Right atrium auricular region (tissue), 2 donors: ENCODE results near the gene SORCS1. TPM values are rescaled to one million over a fixed set of nuclear protein-coding genes. Genes with fewer than 3 reads are reported as not detected.
A peak's percentile ranks its signal among the peaks of the same experiment; 100 is the strongest.

Source experiments
- DNase-seq: peaks from one replicate; pipeline ENCODE4 v3.0.0-alpha.2; 2019; ENCODE audit warnings: low spot score
- H3K27ac ChIP-seq, 2 donors: fragments of 200-600 bp; sonication (generic); 1 replicate in 1 of 2; 2 replicates in 1 of 2; pipeline ENCODE4 v1.5.1; 2016 to 2019
- H3K27me3 ChIP-seq, 2 donors: fragments of 200-600 bp; sonication (generic); one replicate each; pipeline versions ENCODE4 v1.5.1 to v1.6.0; 2017 to 2019
- H3K36me3 ChIP-seq: fragments of 200-600 bp; sonication (generic); one replicate; pipeline ENCODE4 v1.5.1; 2016
- H3K4me1 ChIP-seq, 2 donors: fragments of 200-600 bp; sonication (generic); one replicate each; pipeline versions ENCODE4 v1.5.1 to v1.6.0; 2017 to 2019
- H3K4me3 ChIP-seq, 2 donors: fragments of 200-600 bp; sonication (generic); 1 replicate in 1 of 2; 2 replicates in 1 of 2; pipeline ENCODE4 v1.5.1; 2017 to 2019; ENCODE audit warnings: mild to moderate bottlenecking in 1 of 2, moderate library complexity in 1 of 2
- H3K9me3 ChIP-seq, 2 donors: fragments of 200-600 bp; sonication (generic); one replicate each; pipeline ENCODE4 v1.5.1; 2019
- CTCF ChIP-seq, 2 donors: fragments of 200-600 bp; sonication (generic); IDR thresholded peaks; one replicate each; pipeline ENCODE4 v1.5.1; 2019; ENCODE audit warnings: antibody characterized with exemption in 2 of 2
- total RNA-seq, 2 donors: library from RNA; depleted of rRNA; stranded (reverse); fragments of >200 nt; gene quantifications; one replicate each; pipeline ENCODE4 v1.1.0, GENCODE V29; 2016

Gene SORCS1
- total RNA-seq, 2 donors from 2014 or later, result 1.6 to 4.2 TPM

GRCh38 chr10:106728232-106728631 lies 436.3 kb downstream of the SORCS1 start:
- no peak for DNase-seq
- Histone ChIP-seq H3K27me3 (no peaks in the 10 kb centered on the region), H3K27ac (no peak overlapping the region), H3K9me3 (no peaks in the 10 kb centered on the region), H3K4me3 (no peak overlapping the region), H3K36me3 (no peaks in the 10 kb centered on the region), H3K4me1 (no peaks in the 10 kb centered on the region)
- no peak for TF ChIP-seq CTCF (IDR thresholded peaks at IDR 0.05)

GRCh38 chr10:106727170-106727569 lies 437.3 kb downstream of the SORCS1 start:
- H3K36me3 ChIP-seq, result no peaks in the 10 kb centered on the region
- H3K27ac ChIP-seq, result no peak overlapping the region
- DNase-seq, result no peak
- no peak for TF ChIP-seq CTCF (IDR thresholded peaks at IDR 0.05)
- no peaks in the 10 kb centered on the region for H3K4me1 ChIP-seq
- no peak overlapping the region for H3K4me3 ChIP-seq
- H3K27me3 ChIP-seq, result no peaks in the 10 kb centered on the region
- no peaks in the 10 kb centered on the region for H3K9me3 ChIP-seq

GRCh38 chr10:106722524-106722923 lies 442.0 kb downstream of the SORCS1 start:
- no peaks in the 10 kb centered on the region for H3K4me1 ChIP-seq
- no peak overlapping the region for H3K27ac ChIP-seq
- DNase-seq, result no peak
- H3K9me3 ChIP-seq, result no peaks in the 10 kb centered on the region
- H3K36me3 ChIP-seq, result no peaks in the 10 kb centered on the region
- TF ChIP-seq CTCF (IDR thresholded peaks at IDR 0.05), result peak in 1 of 2 donors; percentile 29
- H3K27me3 ChIP-seq, result no peaks in the 10 kb centered on the region
- no peak overlapping the region for H3K4me3 ChIP-seq

GRCh38 chr10:106720683-106721082 lies 443.8 kb downstream of the SORCS1 start:
- no peak for TF ChIP-seq CTCF (IDR thresholded peaks at IDR 0.05)
- Histone ChIP-seq H3K9me3 (no peaks in the 10 kb centered on the region), H3K4me3 (no peak overlapping the region), H3K27me3 (no peaks in the 10 kb centered on the region), H3K36me3 (no peaks in the 10 kb centered on the region), H3K27ac (no peak overlapping the region), H3K4me1 (no peaks in the 10 kb centered on the region)
- DNase-seq, result no peak

- Histone ChIP-seq H3K4me1 (no peaks in the 10 kb centered on the region), H3K9me3 (no peaks in the 10 kb centered on the region), H3K27ac (no peak overlapping the region), H3K4me3 (no peak overlapping the region), H3K36me3 (no peaks in the 10 kb centered on the region), H3K27me3 (no peaks in the 10 kb centered on the region)
- DNase-seq, result no peak
- no peak for TF ChIP-seq CTCF (IDR thresholded peaks at IDR 0.05)
These were observed 448.1 kb downstream of the SORCS1 start for GRCh38 chr10:106716381-106716780.

GRCh38 chr10:106714734-106715555 lies 449.6 kb downstream of the SORCS1 start:
- no peak for TF ChIP-seq CTCF (IDR thresholded peaks at IDR 0.05)
- Histone ChIP-seq H3K4me3 (no peak overlapping the region), H3K9me3 (no peaks in the 10 kb centered on the region), H3K27me3 (no peaks in the 10 kb centered on the region), H3K36me3 (no peaks in the 10 kb centered on the region), H3K27ac (no peak overlapping the region), H3K4me1 (no peaks in the 10 kb centered on the region)
- no peak for DNase-seq
